ENCODE results near the gene CDK18. TPM values are rescaled to one million over a fixed set of nuclear protein-coding genes. Genes with fewer than 3 reads are reported as not detected.

The CDK18 gene
- polyA plus RNA-seq, 1 donor (not counting 4 experiments of a cell fraction or from before 2014, with no cell fraction given), result 10.9 TPM

DNA sequence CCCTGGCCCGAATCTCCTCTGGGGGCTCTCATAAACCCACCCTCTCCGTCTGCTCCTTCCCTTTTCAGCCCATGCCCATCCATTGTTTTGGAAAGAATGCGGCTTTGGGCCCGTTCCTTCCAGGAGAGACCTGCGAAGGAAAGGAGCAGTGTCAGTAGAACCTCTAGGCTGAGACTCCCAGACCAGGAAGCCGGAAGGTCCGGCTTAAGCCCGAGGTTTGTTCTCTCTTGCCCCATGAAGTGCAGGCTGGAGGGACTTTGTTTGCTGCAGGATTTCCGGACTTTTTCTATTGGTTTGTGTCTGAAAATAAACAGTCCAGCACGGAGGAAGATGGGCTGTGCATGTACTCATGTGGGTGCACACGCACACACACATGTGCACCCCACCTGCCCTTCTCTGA lies 77.6 kb downstream of the CDK18 start:
- dilution Hi-C loops (cut with MboI; ENCODE audit: extremely low pct_ligation_motif_present, low sequenced_read_pairs), result no loop called here
- Histone ChIP-seq H3K27me3 (ENCODE audit: control insufficient read depth, extremely low read depth, insufficient read depth, low read length) (peaks cover 40% of the 10 kb centered on the region), H3K79me2 (ENCODE audit: control insufficient read depth, insufficient read depth, low read length) (no peaks in the 10 kb centered on the region), H3K4me1 (ENCODE audit: control insufficient read depth, extremely low read depth, insufficient read depth, low read length) (peaks cover 7% of the 10 kb centered on the region), H3K9me3 (ENCODE audit: control insufficient read depth, low read depth, low read length) (no peaks in the 10 kb centered on the region), H2AFZ (ENCODE audit: control insufficient read depth, low read length) (no peak overlapping the region), H3K9me1 (ENCODE audit: control insufficient read depth, extremely low read depth, insufficient read depth, low read length) (no peaks in the 10 kb centered on the region), H4K20me1 (ENCODE audit: control insufficient read depth, extremely low read depth, insufficient read depth, low read length) (no peaks in the 10 kb centered on the region), H3K4me2 (ENCODE audit: control insufficient read depth, extremely low read depth, insufficient read depth, low read depth, low read length) (no peak overlapping the region), H3K9ac (ENCODE audit: control insufficient read depth, extremely low read depth, insufficient read depth, low read length) (no peak overlapping the region), H3K4me3 (ENCODE audit: control insufficient read depth in 2 of 3, extremely low read depth in 1 of 3, insufficient read depth in 2 of 3, low read depth in 1 of 3, low read length in 3 of 3) (no peak overlapping the region), H3K36me3 (ENCODE audit: control insufficient read depth in 2 of 2, extremely low read depth in 1 of 2, insufficient read depth in 2 of 2, low read length in 2 of 2) (no peaks in the 10 kb centered on the region), H3K27ac (ENCODE audit: control insufficient read depth, insufficient read depth, low read length) (no peak overlapping the region)
- DNase-seq (ENCODE audit: low read depth, low spot score) (no peak), FAIRE-seq (no peak)
- no peak for TF ChIP-seq EZH2 (IDR thresholded peaks at IDR 0.05; ENCODE audit: low read length)
- TF ChIP-seq, protein P1, sequence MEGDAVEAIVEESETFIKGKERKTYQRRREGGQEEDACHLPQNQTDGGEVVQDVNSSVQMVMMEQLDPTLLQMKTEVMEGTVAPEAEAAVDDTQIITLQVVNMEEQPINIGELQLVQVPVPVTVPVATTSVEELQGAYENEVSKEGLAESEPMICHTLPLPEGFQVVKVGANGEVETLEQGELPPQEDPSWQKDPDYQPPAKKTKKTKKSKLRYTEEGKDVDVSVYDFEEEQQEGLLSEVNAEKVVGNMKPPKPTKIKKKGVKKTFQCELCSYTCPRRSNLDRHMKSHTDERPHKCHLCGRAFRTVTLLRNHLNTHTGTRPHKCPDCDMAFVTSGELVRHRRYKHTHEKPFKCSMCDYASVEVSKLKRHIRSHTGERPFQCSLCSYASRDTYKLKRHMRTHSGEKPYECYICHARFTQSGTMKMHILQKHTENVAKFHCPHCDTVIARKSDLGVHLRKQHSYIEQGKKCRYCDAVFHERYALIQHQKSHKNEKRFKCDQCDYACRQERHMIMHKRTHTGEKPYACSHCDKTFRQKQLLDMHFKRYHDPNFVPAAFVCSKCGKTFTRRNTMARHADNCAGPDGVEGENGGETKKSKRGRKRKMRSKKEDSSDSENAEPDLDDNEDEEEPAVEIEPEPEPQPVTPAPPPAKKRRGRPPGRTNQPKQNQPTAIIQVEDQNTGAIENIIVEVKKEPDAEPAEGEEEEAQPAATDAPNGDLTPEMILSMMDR (optimal IDR thresholded peaks at IDR 0.05 in 1 of 3, IDR thresholded peaks at IDR 0.05 in 1 of 3, conservative IDR thresholded peaks at IDR 0.05 in 1 of 3; ENCODE audit: extremely low read depth in 1 of 3, insufficient read depth in 2 of 3, low read length in 3 of 3), result no peak

Small RNA genes within 50 kb of the gene (small RNA-seq; reads per million reads assigned to genes)
- 0 reads per million in 3 experiments for gene RNU2-19P (ENCODE audit: insufficient read length in 3 of 3, low read depth in 3 of 3, low replicate concordance in 1 of 3)

Other genes with a start within 250 kb of the CDK18 start
- 2.8 to 5.9 TPM (median 3.9 TPM) in 3 replicates for gene NUAK2, start 182.9 kb upstream of the CDK18 start, polyA plus RNA-seq
- gene KLHDC8A, start 147.7 kb upstream of the CDK18 start, polyA plus RNA-seq, result not detected in 3 replicates
- 0.91 to 3.4 TPM (median 1.9 TPM) in 3 replicates for gene LEMD1, start 82.6 kb upstream of the CDK18 start, polyA plus RNA-seq
- 2.3 to 5.2 TPM (median 4.0 TPM) in 3 replicates for gene BLACAT1, start 48.6 kb upstream of the CDK18 start, polyA plus RNA-seq
- 4.5 to 8.6 TPM (median 7.3 TPM) in 3 replicates for gene ELK4, start 127.3 kb downstream of the CDK18 start, polyA plus RNA-seq
- gene SLC45A3, start 175.8 kb downstream of the CDK18 start, polyA plus RNA-seq, result 2.1 to 2.8 TPM (median 2.5 TPM) in 3 replicates
- 38.0 to 71.6 TPM (median 46.1 TPM) in 3 replicates for gene NUCKS1, start 245.5 kb downstream of the CDK18 start, polyA plus RNA-seq

All from keratinocyte (primary cell).